ENCODE data around the gene MAP2. TPM values are rescaled to one million over a fixed set of nuclear protein-coding genes. Genes with fewer than 3 reads are reported as not detected.
"Not testable (repeated sequence)": the region's sequence is repeated elsewhere in the genome, so short reads cannot be mapped to it uniquely, and the experiment has no call there.

The MAP2 gene
- total and polyA plus RNA-seq, 2 donors (not counting 1 experiment from before 2014, with no cell fraction given) = 51.0 to 60.1 TPM

- no peaks in the 10 kb centered on the region for H3K4me1 ChIP-seq (ENCODE audit: control insufficient read depth, extremely low read depth, insufficient read depth, low read length)
- no peaks in the 10 kb centered on the region for H3K9me3 ChIP-seq (ENCODE audit: control insufficient read depth, insufficient read depth, low read depth, low read length)
- no peaks in the 10 kb centered on the region for H3K79me2 ChIP-seq (ENCODE audit: control insufficient read depth, insufficient read depth, low read length)
- no peak for TF ChIP-seq EZH2 (IDR thresholded peaks at IDR 0.05; ENCODE audit: low read length, missing control alignments)
- TF ChIP-seq, protein P1, sequence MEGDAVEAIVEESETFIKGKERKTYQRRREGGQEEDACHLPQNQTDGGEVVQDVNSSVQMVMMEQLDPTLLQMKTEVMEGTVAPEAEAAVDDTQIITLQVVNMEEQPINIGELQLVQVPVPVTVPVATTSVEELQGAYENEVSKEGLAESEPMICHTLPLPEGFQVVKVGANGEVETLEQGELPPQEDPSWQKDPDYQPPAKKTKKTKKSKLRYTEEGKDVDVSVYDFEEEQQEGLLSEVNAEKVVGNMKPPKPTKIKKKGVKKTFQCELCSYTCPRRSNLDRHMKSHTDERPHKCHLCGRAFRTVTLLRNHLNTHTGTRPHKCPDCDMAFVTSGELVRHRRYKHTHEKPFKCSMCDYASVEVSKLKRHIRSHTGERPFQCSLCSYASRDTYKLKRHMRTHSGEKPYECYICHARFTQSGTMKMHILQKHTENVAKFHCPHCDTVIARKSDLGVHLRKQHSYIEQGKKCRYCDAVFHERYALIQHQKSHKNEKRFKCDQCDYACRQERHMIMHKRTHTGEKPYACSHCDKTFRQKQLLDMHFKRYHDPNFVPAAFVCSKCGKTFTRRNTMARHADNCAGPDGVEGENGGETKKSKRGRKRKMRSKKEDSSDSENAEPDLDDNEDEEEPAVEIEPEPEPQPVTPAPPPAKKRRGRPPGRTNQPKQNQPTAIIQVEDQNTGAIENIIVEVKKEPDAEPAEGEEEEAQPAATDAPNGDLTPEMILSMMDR (conservative IDR thresholded peaks at IDR 0.05 in 1 of 2, IDR thresholded peaks at IDR 0.05 in 1 of 2; ENCODE audit: low read depth in 1 of 2, low read length in 2 of 2) = no peak
- H3K27me3 ChIP-seq (ENCODE audit: control insufficient read depth, insufficient read depth, low read length) = no peaks in the 10 kb centered on the region
- H4K20me1 ChIP-seq (ENCODE audit: control insufficient read depth, extremely low read depth, insufficient read depth, low read length) = no peaks in the 10 kb centered on the region
- no peak overlapping the region for H3K9ac ChIP-seq (ENCODE audit: insufficient read depth, low read length)
- no peak overlapping the region for H3K27ac ChIP-seq (ENCODE audit: insufficient read depth, low read length)
- DNase-seq (ENCODE audit: low read depth in 2 of 2) = no peak
- no peak overlapping the region for H3K4me3 ChIP-seq (replicated peaks in 1 of 4; ENCODE audit: control extremely low read depth in 1 of 4, insufficient read depth in 1 of 4, low read depth in 3 of 4, low read length in 4 of 4)
- no peak overlapping the region for H2AFZ ChIP-seq (ENCODE audit: low read length)
- no peaks in the 10 kb centered on the region for H3K36me3 ChIP-seq (ENCODE audit: control insufficient read depth, insufficient read depth, low read length)
- no peak overlapping the region for H3K4me2 ChIP-seq (ENCODE audit: extremely low read depth, insufficient read depth, low read length)
Observed at GRCh38 chr2:209596262-209596661, 172.4 kb downstream of the MAP2 start.

DNA sequence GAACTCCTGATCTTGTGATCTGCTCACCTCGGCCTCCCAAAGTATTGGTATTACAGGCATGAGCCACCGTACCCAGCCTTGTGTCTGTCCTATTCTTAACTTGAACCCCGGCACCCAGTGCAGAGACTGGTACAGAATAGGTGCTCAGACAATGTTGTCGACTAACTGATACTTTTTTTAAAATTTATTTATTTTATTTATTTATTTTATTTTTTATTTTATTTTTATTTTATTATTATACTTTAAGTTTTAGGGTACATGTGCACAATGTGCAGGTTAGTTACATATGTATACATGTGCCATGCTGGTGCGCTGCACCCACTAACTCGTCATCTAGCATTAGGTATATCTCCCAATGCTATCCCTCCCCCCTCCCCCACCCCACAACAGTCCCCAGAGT is 174.4 kb downstream of the MAP2 start:
- H3K27ac ChIP-seq (ENCODE audit: insufficient read depth, low read length); H3K27me3 ChIP-seq (ENCODE audit: control insufficient read depth, insufficient read depth, low read length); H3K9ac ChIP-seq (ENCODE audit: insufficient read depth, low read length); H3K4me1 ChIP-seq (ENCODE audit: control insufficient read depth, extremely low read depth, insufficient read depth, low read length); H2AFZ ChIP-seq (ENCODE audit: low read length); H3K36me3 ChIP-seq (ENCODE audit: control insufficient read depth, insufficient read depth, low read length); H3K4me2 ChIP-seq (ENCODE audit: extremely low read depth, insufficient read depth, low read length); H3K9me3 ChIP-seq (ENCODE audit: control insufficient read depth, insufficient read depth, low read depth, low read length); H3K4me3 ChIP-seq (replicated peaks in 1 of 4; ENCODE audit: control extremely low read depth in 1 of 4, insufficient read depth in 1 of 4, low read depth in 3 of 4, low read length in 4 of 4); H4K20me1 ChIP-seq (ENCODE audit: control insufficient read depth, extremely low read depth, insufficient read depth, low read length); DNase-seq (ENCODE audit: low read depth in 2 of 2); H3K79me2 ChIP-seq (ENCODE audit: control insufficient read depth, insufficient read depth, low read length): not testable (repeated sequence)

DNA sequence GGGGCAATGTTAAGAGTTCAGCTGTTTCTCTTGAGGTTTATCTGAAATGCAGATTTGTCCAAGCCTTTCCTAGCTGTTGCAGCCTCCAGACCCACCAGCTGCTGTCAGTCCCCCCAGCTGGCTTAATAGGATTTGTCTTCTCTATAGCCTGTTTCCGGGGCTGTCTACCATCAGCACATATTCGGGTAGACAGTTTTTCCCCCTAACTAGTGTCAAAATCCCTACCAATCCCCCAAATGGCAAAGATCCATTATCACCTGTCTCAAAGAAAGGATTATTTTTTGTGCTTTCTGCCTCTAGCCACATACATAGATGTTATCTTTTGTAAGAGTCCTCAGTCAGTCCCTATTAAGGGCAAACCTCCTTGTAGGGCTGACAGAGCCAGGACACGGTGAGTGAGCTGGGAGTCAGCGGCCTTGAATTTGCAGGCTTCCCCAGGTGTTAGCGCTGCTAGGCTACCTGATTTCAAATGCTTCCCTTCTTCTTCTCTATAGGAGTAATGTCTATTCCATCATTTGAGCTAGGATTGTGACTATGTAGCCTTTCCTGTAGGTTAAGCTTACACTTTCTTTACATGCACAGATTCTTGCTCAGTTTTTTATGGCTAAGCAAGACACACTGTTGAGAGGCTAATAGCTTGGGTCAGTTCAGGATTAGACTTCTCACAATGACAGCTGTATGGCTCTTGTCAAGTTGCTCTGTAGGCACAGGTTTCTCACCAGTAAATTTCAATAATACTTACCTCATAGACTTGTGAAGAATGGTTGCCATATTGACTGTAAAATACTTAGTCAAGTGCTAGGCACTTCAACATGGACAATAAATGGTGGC is 176.7 kb downstream of the MAP2 start:
- Histone ChIP-seq H2AFZ (ENCODE audit: low read length) (no peak overlapping the region), H3K4me3 (replicated peaks in 1 of 4; ENCODE audit: control extremely low read depth in 1 of 4, insufficient read depth in 1 of 4, low read depth in 3 of 4, low read length in 4 of 4) (no peak overlapping the region), H3K4me2 (ENCODE audit: extremely low read depth, insufficient read depth, low read length) (no peak overlapping the region), H3K9me3 (ENCODE audit: control insufficient read depth, insufficient read depth, low read depth, low read length) (no peaks in the 10 kb centered on the region), H3K4me1 (ENCODE audit: control insufficient read depth, extremely low read depth, insufficient read depth, low read length) (no peaks in the 10 kb centered on the region), H3K27me3 (ENCODE audit: control insufficient read depth, insufficient read depth, low read length) (no peaks in the 10 kb centered on the region), H3K36me3 (ENCODE audit: control insufficient read depth, insufficient read depth, low read length) (no peaks in the 10 kb centered on the region), H4K20me1 (ENCODE audit: control insufficient read depth, extremely low read depth, insufficient read depth, low read length) (no peaks in the 10 kb centered on the region), H3K27ac (ENCODE audit: insufficient read depth, low read length) (no peak overlapping the region), H3K9ac (ENCODE audit: insufficient read depth, low read length) (no peak overlapping the region), H3K79me2 (ENCODE audit: control insufficient read depth, insufficient read depth, low read length) (no peaks in the 10 kb centered on the region)
- no peak for DNase-seq (ENCODE audit: low read depth in 2 of 2)
- no peak for TF ChIP-seq EZH2 (IDR thresholded peaks at IDR 0.05; ENCODE audit: low read length, missing control alignments)
- TF ChIP-seq, protein P1 (conservative IDR thresholded peaks at IDR 0.05 in 1 of 2, IDR thresholded peaks at IDR 0.05 in 1 of 2; ENCODE audit: low read depth in 1 of 2, low read length in 2 of 2) = no peak
